NCI-H226 (cell line): ENCODE data around the gene EXOC4.

Experiments
- DNase-seq: peaks from one replicate; pipeline ENCODE4 v3.0.0-alpha.2; 2015

The EXOC4 gene

DNA sequence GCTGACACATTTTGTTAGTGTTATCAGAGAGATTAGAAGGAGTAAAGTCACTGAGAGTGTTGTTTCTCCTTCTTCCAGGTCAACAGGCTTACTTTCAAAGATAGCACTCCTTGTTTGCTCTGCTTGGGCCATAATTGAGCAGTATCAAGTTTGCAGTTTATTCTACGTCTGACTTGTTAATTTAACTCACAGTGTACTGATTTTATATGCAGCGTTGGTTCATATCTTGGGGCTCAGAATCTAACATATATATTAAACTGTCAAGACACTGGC lies 430.2 kb downstream of the EXOC4 start:
- no peak for DNase-seq

DNA sequence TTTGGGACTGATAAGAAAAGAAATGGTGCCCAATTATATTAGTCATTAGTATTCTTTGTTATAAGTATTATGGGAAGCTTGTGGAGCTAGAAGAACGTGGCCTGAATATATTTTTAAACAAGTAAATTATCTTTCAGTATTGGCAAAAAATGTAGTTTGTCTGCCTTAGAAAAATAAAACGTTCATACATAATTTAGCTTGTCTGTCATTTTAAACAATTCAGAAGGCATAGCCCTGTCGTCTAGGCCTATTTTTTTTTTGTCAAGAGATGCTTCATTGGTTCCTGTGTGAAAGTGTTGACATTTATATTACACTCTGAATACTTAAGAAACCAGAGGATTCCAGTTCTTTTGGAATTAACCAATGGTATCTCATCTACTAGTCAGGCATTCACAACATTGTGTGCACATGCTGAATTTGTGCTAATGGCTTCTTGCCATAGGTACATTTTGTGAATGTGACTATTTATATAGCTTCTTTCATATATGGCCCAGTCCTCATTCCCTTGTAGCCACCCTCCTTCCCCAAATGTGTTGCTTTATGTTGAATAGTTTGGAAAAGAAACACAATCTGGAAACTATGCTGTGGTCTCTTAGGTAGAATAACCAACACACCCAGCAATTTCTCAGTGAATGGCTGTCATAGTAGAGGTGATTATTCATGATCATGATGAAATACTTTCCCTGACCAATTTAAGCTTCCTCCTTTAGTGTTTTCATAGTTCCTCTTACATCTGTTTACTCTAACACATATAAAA lies 435.8 kb downstream of the EXOC4 start:
- DNase-seq: peak; percentile 59

DNA sequence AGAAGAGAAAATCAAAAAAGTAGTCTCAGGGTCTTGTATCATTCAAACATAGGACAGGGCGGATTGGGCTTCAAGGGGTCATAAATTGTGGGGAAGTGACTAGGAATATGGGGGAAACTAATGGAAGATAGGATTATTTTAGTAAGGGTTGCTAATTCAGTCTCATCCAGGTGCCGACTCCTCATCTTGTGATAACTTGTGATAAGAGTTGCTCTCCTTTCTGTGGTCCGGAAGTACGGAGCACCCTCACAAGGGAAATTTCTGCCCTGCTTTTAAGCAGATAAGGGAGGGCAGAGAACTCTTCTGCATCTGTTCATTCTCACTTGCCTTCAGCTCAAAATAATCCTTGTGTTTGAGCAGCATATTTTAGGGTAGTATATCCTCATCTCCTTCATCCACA lies 437.9 kb downstream of the EXOC4 start:
- DNase-seq: no peak

DNA sequence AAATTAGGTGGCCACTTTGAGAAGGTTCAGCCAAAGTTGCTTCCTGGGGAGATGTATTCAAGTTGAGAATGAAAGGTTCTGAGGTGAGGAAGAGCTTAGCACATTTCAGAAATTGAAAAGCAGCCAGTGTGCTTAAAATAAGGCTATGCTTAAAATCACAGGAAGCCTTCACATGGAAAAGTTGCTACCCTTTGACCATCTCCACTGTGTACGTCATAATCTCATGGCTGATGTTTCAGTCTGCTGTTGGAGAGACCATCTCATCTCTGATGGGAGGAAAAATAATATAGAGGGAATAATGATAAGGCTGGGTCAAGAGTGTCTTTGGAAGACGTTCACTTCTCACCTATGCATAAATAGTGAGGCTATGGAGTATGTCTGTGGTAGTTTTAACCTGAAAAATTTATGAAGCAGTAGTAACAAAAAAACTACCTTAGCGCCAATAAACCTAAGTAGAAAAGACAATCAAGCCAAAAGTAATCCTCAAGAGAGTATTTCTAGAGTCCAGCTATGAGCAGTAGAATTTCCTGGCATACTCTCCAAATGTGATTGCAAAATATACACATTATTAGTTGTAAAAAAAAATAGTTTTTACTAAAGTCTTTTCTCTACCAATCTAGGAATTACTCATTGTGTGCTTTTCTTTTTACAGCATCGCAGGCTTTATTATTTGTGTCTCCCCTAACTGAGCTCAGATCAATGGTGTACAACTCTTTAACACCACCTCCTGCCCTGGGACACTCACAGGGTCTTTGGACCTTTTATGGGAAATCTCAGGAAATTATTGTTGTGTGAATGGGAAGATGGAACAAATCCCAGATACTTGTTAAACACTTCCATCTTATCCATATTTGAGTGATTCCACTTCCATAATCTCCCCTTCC lies 439.1 kb downstream of the EXOC4 start:
- DNase-seq: no peak

- no peak for DNase-seq
Measured at GRCh38 chr7:133693281-133693680, 440.4 kb downstream of the EXOC4 start.

GRCh38 chr7:133696056-133696455 lies 443.2 kb downstream of the EXOC4 start:
- DNase-seq: no peak

GRCh38 chr7:133697585-133697984 lies 444.7 kb downstream of the EXOC4 start:
- no peak for DNase-seq

GRCh38 chr7:133698127-133698526 lies 445.2 kb downstream of the EXOC4 start:
- DNase-seq: no peak

GRCh38 chr7:133699386-133699785 lies 446.5 kb downstream of the EXOC4 start:
- no peak for DNase-seq

DNA sequence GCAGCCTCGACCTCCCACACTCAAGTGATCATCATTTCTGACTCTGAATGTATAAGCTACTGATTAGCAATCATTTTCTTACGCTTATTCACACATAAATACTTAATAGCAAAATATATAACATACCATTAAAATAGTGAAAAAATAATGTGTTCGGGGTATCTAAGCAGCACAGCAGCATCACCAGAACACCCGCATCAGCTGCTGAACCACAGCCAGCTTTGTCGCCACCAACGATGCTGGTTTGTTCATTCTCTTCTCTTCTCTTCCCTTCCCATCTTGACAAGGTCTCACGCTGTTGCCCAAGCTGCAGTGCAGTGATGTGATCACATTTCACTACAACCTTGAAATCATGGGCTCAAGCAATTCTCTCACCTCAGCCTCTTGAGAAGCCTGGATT lies 449.2 kb downstream of the EXOC4 start:
- DNase-seq: no peak

- DNase-seq: no peak
Measured at GRCh38 chr7:133702960-133703359, 450.1 kb downstream of the EXOC4 start.

- peak; percentile 64 for DNase-seq
Measured at GRCh38 chr7:133703547-133703946, 450.7 kb downstream of the EXOC4 start.

- DNase-seq: no peak
Measured at GRCh38 chr7:133704453-133704852, 451.6 kb downstream of the EXOC4 start.

- peak; percentile 91 for DNase-seq
Measured at GRCh38 chr7:133705596-133705995, 452.7 kb downstream of the EXOC4 start.

GRCh38 chr7:133706016-133706415 lies 453.1 kb downstream of the EXOC4 start:
- no peak for DNase-seq

DNA sequence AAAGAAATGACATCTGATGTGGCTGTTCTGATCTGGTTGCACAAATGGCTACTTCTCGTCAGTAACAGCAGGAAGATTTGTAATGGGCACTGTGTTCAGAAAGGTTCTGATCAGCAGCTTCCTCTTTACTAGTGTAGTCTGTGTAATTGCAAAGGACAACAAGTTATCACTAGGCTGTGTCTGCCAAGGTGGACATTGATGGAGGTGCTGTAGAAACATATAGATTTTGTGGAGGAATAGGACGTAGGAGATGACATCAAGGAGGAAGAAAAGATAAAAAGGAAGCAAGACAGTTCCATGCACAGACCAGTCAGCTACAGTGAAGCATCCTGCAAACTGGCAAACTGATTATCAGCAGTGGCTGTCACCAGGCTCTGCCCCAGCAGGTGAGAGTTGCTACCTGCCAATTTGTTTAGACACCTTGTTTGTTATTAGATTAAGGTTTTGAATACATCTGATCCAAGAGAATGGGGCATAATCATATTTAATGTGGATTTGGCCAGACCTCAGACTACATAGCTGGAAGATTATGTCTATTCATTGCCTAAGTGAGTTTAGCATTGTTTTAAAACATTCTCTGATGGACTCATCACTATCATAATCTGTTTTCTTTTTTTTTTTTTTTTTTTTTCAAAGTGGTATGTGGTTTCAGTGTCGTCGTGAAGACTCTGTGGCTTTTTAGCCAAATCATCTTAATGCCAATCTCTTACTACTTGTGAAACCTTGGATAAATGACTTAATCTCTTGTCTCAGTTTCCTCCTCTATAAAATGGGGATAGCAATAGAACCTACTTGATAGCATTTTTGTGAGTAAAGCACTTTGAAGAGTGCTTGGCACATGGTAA lies 456.4 kb downstream of the EXOC4 start:
- DNase-seq: peak; percentile 13

DNA sequence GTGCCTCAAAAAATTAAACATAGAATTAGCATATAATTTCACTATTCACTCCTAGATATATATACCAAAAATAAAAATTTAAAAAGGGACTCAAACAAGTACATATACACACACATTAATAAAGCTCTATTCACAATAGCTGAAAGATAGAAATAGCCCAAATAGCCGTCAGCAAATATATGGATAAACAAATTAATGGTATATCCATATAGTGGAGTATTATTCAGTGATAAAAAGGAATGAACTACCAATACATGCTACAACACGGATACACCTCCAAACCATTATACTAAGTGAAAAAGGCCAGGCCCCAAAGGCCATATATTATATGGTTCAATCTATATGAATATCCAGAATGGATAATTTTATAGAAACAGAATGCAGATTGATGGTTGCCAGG lies 459.7 kb downstream of the EXOC4 start:
- DNase-seq: no peak

DNA sequence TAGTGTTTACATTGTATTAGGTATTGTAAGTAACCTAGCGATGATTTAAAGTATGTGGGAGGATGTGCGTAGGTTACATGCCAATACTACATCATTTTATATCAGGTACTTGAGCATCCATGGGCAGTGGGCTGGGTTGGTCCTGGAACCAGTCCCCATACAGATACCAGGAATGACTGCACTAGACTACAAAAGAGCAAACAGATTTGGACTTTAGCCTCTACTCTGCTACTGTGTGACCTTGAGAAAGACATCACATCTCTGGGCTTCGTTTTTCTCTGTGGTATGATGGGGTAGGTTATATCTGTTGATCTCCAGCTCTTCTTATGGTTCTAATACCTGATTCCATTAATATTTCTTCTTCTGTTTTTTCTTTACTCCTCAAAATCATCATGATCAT lies 461.8 kb downstream of the EXOC4 start:
- DNase-seq: no peak

DNA sequence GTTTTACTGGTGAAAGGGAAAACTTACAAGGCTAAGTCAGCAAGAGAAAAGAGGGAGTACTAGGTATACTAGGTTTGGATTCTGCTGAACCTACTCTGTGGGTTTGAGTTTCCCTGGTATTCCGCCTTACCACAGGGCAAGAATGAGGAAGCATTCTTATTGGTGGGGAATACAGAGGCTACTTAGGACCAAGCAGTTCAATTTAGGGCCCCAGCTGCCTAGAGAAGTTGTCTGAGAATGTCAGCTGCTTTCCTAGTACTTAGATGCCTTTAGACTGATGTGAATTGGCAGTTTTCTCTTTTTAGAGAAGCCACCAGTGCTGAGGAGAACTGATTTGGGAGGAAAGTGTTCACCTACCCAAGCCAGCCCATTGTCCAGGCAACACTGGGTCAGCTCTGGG lies 465.3 kb downstream of the EXOC4 start:
- no peak for DNase-seq

DNA sequence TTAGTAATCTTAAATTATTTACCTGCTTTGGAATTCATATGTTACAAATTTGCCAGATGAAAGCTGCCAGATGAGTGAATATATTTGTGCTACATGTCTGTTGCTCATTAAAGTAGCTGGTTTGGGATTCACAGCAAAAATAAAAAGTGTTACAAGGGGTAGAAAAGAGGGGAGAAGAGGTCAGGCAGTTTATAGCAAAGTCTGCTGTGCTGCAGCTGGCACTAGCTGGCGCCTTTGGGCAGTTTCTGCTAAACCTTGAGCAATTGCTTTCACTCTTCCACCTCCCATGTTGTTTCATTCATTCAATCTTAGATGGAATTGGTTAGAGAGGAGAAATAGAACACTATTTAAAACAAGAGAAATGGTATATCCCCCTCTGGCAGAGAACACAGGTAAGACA lies 470.2 kb downstream of the EXOC4 start:
- no peak for DNase-seq

GRCh38 chr7:133724148-133724547 lies 471.3 kb downstream of the EXOC4 start:
- no peak for DNase-seq

DNA sequence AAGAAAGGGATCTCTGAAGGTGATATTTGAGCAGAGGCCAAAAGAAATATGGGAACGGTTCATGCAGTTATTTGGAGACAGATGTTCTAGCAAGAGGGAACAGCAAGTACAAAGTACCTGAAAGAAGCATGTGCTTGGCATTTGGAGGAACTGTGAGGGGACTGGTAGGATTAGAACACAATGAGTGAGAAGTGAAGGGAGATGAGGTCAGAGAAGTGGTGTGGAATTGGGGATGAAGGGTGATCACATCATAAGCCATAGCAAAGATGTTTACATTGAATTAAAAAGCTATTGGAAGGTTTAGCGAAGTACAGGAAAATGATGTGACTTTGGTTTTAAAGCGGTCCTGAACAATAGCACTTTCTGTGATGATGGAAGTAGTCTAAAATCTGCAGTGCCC lies 471.8 kb downstream of the EXOC4 start:
- no peak for DNase-seq

DNA sequence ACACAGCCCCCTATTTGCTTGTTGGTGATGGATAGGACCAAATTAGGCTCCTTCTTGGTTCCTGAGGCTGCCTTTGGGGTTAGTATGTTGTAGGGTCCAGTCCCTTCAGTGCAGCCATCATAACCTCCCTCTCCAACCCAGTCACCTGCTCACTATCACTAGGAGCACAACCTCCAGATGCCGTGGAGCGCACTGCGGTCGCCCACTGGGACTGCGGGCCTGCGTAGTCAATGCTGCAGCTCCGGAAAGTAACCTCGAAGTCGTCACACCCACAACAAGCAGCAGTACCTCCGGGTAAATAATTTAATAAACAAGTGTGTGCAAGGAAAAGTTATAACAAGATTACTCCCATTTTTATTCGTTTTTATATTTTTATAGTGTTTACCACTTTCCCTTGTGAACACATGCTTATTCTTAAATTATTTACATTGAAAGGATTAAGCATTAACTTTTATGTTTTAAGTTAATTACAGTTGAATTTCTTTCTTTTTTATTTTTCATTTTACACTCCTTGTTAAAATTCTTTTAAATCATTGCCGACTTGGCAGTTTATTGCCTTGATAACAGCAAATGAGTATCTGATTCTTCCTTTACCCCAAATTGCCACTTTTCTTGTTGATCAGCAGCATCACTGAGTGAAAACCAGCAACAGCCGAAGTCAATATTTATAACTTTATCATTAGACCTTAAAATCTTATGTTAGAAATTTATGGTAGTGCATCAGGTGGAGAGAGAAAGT lies 474.8 kb downstream of the EXOC4 start:
- DNase-seq: no peak
